Astrocyte (in vitro differentiated cells and primary cell): ENCODE data around the gene DPP9.

Source experiments
- CTCF ChIP-seq: IDR thresholded peaks from 2 replicates; pipeline ENCODE4 v1.5.1; 2011; ENCODE audit warnings: low read depth, mild to moderate bottlenecking, inconsistent platforms, low read length, moderate library complexity; ENCODE audit not compliant: insufficient read depth
- EZH2 ChIP-seq: IDR thresholded peaks from 2 replicates; pipeline ENCODE4 v1.6.1; 2012; ENCODE audit warnings: mild to moderate bottlenecking, low read length, inconsistent platforms; ENCODE audit not compliant: insufficient read depth

DNA sequence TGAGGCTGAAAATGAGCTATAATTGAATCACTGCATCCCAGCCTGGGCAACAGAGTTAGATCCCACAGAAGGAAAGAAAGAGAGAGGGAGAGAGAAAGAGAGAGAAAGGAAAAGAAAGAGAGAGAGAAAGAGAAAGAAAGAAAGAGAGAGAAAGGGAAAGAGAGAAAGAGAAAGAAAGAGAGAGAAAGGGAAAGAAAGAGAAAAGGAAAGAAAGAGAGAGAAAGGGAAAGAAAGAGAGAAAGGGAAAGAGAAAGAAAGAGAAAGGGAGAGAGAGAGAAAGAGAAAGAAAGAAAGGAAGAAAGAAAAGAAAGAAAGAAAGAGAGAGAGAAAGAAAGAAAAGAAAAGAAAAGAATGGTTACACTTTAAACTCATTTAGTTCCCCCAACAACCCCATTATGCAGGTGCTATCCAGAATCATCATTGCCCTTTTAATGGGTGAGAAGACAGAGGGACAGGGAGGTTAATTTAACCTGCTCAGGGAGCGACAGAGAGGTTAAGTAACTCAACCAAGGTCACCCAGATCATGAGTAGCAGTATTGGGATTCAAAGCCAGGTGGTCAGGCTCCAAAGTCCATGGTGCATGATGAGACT lies 10.2 kb upstream of the DPP9 start:
- TF ChIP-seq CTCF (no peak), EZH2 (no peak)
